ENCODE measurements around the gene PCDHGC3. TPM values are rescaled to one million over a fixed set of nuclear protein-coding genes. Genes with fewer than 3 reads are reported as not detected.

PCDHGC3 gene
- total RNA-seq, 1 experiment from 2014 or later, result 2.9 TPM

Other genes with a start within 250 kb of the PCDHGC3 start
- 0.21 TPM in 1 of 2 replicates, not detected in the other for gene PCDHB15, start 230.6 kb upstream of the PCDHGC3 start, total RNA-seq (2022)
- gene SLC25A2, start 171.9 kb upstream of the PCDHGC3 start, total RNA-seq (2022), result 0.64 and 0.67 TPM in 2 replicates
- gene TAF7, start 155.2 kb upstream of the PCDHGC3 start, total RNA-seq (2022), result 77.2 and 78.7 TPM in 2 replicates
- 0.64 and 1.1 TPM in 2 replicates for gene PCDHGA1, start 145.5 kb upstream of the PCDHGC3 start, total RNA-seq (2022)
- gene PCDHGA2, start 137.2 kb upstream of the PCDHGC3 start, total RNA-seq (2022), result 0.20 and 0.23 TPM in 2 replicates
- 0.11 TPM in 1 of 2 replicates, not detected in the other for gene PCDHGA3, start 132.1 kb upstream of the PCDHGC3 start, total RNA-seq (2022)
- 0.60 and 0.66 TPM in 2 replicates for gene PCDHGB1, start 125.9 kb upstream of the PCDHGC3 start, total RNA-seq (2022)
- gene PCDHGA4, start 120.9 kb upstream of the PCDHGC3 start, total RNA-seq (2022), result 0.49 and 0.54 TPM in 2 replicates
- gene PCDHGB2, start 116.0 kb upstream of the PCDHGC3 start, total RNA-seq (2022), result 1.00 and 1.3 TPM in 2 replicates
- gene PCDHGA5, start 111.8 kb upstream of the PCDHGC3 start, total RNA-seq (2022), result 0.57 and 0.72 TPM in 2 replicates
- gene PCDHGB3, start 105.7 kb upstream of the PCDHGC3 start, total RNA-seq (2022), result 0.54 and 0.60 TPM in 2 replicates
- gene PCDHGA6, start 102.1 kb upstream of the PCDHGC3 start, total RNA-seq (2022), result 0.49 and 0.79 TPM in 2 replicates
- 0.09 and 0.43 TPM in 2 replicates for gene PCDHGA7, start 93.2 kb upstream of the PCDHGC3 start, total RNA-seq (2022)
- 0.12 and 0.14 TPM in 2 replicates for gene PCDHGB4, start 88.3 kb upstream of the PCDHGC3 start, total RNA-seq (2022)
- 0.14 and 0.18 TPM in 2 replicates for gene PCDHGA8, start 83.3 kb upstream of the PCDHGC3 start, total RNA-seq (2022)
- gene PCDHGB5, start 78.0 kb upstream of the PCDHGC3 start, total RNA-seq (2022), result 13.2 and 13.4 TPM in 2 replicates
- 2.8 and 4.4 TPM in 2 replicates for gene PCDHGA9, start 73.2 kb upstream of the PCDHGC3 start, total RNA-seq (2022)
- 2.5 and 2.8 TPM in 2 replicates for gene PCDHGB6, start 67.9 kb upstream of the PCDHGC3 start, total RNA-seq (2022)
- gene PCDHGA10, start 63.0 kb upstream of the PCDHGC3 start, total RNA-seq (2022), result 2.9 and 3.6 TPM in 2 replicates
- gene PCDHGB7, start 58.3 kb upstream of the PCDHGC3 start, total RNA-seq (2022), result 2.3 and 2.4 TPM in 2 replicates
- gene PCDHGA11, start 54.9 kb upstream of the PCDHGC3 start, total RNA-seq (2022), result 1.2 and 1.9 TPM in 2 replicates
- gene PCDHGA12, start 45.5 kb upstream of the PCDHGC3 start, total RNA-seq (2022), result 0.52 and 1.0 TPM in 2 replicates
- 0.28 and 0.39 TPM in 2 replicates for gene PCDHGC4, start 9.1 kb downstream of the PCDHGC3 start, total RNA-seq (2022)
- gene PCDHGC5, start 13.1 kb downstream of the PCDHGC3 start, total RNA-seq (2022), result 0.21 and 0.25 TPM in 2 replicates
- gene DIAPH1, start 143.0 kb downstream of the PCDHGC3 start, total RNA-seq (2022), result 161 and 167 TPM in 2 replicates
- gene HDAC3, start 160.9 kb downstream of the PCDHGC3 start, total RNA-seq (2022), result 73.0 and 74.5 TPM in 2 replicates
- gene RELL2, start 161.0 kb downstream of the PCDHGC3 start, total RNA-seq (2022), result 8.7 and 13.6 TPM in 2 replicates
- gene FCHSD1, start 175.5 kb downstream of the PCDHGC3 start, total RNA-seq (2022), result 25.0 and 26.8 TPM in 2 replicates
- 6.3 and 7.5 TPM in 2 replicates for gene ARAP3, start 206.3 kb downstream of the PCDHGC3 start, total RNA-seq (2022)

All from Caco-2 (cell line).